ENCODE data around the gene CARD11.

The CARD11 gene

DNA sequence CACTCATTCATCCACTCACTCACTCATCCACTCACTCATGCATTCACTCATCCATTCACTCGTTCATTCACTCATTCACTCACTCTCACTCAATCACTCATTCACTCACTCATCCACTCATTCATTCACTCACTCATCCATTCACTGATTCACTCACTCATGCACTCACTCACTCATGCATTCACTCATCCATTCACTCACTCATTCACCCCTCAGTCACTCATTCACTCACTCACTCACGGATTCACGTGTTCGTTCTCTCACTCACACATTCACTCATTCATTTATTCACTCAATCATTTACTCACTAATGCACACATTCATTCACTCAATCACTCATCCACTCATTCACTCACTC lies 73.4 kb downstream of the CARD11 start:
- no peak overlapping the region for H3K4me3 ChIP-seq (ENCODE audit: low read depth in 1 of 2, low read length in 1 of 2)
- H3K36me3 ChIP-seq = no peaks in the 10 kb centered on the region
- no peaks in the 10 kb centered on the region for H3K27me3 ChIP-seq
- TF ChIP-seq, protein P1, sequence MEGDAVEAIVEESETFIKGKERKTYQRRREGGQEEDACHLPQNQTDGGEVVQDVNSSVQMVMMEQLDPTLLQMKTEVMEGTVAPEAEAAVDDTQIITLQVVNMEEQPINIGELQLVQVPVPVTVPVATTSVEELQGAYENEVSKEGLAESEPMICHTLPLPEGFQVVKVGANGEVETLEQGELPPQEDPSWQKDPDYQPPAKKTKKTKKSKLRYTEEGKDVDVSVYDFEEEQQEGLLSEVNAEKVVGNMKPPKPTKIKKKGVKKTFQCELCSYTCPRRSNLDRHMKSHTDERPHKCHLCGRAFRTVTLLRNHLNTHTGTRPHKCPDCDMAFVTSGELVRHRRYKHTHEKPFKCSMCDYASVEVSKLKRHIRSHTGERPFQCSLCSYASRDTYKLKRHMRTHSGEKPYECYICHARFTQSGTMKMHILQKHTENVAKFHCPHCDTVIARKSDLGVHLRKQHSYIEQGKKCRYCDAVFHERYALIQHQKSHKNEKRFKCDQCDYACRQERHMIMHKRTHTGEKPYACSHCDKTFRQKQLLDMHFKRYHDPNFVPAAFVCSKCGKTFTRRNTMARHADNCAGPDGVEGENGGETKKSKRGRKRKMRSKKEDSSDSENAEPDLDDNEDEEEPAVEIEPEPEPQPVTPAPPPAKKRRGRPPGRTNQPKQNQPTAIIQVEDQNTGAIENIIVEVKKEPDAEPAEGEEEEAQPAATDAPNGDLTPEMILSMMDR (IDR thresholded peaks at IDR 0.05) = no peak
- no peaks in the 10 kb centered on the region for H3K4me1 ChIP-seq (ENCODE audit: control insufficient read depth in 1 of 2, insufficient read depth in 1 of 2, low read depth in 1 of 2, low read length in 1 of 2)
- H3K27ac ChIP-seq = no peak overlapping the region
- H3K9me3 ChIP-seq = no peaks in the 10 kb centered on the region

DNA sequence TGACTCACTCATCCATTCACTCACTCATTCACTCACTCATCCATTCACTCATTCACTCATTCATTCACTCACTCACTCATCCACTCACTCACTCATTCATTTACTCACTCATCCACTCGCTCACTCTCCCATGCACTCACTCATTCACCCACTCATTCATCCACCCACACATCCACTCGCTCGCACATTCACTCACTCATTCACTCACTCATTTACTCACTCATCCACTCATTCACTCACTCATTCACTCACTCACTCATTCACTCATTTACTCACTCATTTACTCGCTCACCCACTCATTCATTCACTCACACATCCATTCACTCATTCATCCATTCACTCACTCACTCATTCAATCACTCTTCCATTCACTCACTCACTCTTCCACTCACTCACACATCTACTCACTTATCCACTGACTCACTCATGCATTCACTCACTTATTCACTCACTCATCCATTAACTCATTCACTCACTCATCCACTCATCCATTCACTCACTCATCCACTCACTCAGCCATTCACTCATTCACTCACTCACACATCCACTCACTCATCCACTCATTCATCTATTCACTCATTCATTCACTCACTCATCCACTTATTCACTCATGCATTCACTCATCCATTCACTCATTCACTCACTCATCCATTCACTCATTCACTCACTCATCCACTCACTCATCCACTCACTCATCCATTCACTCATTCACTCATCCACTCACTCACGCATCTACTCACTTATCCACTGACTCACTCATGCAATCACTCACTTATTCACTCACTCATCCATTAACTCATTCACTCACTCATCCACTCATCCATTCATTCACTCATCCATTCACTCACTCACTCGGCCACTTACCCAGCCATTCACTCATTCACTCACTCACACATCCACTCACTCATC lies 74.0 kb downstream of the CARD11 start:
- Histone ChIP-seq H3K4me1 (ENCODE audit: control insufficient read depth in 1 of 2, insufficient read depth in 1 of 2, low read depth in 1 of 2, low read length in 1 of 2) (no peaks in the 10 kb centered on the region), H3K36me3 (no peaks in the 10 kb centered on the region), H3K27ac (no peak overlapping the region), H3K27me3 (no peaks in the 10 kb centered on the region), H3K9me3 (no peaks in the 10 kb centered on the region), H3K4me3 (ENCODE audit: low read depth in 1 of 2, low read length in 1 of 2) (no peak overlapping the region)
- TF ChIP-seq, protein P1 (IDR thresholded peaks at IDR 0.05) = no peak

DNA sequence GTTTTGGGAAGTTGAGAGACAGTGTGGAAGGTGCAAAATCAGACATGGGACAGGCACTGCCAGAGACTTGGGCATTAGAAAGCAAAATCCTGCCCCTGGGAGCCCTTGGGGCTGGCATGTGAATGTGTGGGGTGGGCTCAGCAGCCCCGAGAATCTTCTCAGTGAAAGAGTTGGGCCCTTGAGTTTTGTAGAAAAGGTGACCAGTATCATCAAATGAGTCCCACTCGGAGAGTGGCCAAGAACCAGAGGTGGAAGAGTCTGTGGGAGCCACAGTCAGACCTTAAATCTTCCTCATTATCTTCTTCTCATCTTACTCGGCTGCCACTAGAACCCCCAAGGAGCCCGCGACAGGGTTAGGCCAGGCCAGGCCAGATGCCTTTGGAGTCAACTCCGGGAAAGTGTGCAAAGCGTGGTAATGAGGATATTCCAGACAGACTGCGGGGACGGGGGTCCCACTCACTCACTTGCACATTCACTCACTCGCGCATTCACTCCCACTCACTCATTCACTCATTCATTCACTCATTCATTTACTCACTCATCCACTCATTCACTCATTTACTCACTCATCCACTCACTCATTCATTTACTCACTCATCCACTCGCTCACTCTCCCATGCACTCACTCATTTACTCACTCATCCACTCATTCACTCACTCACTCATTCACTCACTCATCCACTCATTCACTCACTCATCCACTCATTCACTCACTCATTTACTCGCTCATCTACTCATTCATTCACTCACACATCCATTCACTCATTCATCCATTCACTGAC lies 74.9 kb downstream of the CARD11 start:
- Histone ChIP-seq H3K9me3 (no peaks in the 10 kb centered on the region), H3K27me3 (no peaks in the 10 kb centered on the region), H3K36me3 (no peaks in the 10 kb centered on the region), H3K4me1 (ENCODE audit: control insufficient read depth in 1 of 2, insufficient read depth in 1 of 2, low read depth in 1 of 2, low read length in 1 of 2) (no peaks in the 10 kb centered on the region), H3K27ac (no peak overlapping the region), H3K4me3 (ENCODE audit: low read depth in 1 of 2, low read length in 1 of 2) (no peak overlapping the region)
- TF ChIP-seq, protein P1 (IDR thresholded peaks at IDR 0.05) = no peak

DNA sequence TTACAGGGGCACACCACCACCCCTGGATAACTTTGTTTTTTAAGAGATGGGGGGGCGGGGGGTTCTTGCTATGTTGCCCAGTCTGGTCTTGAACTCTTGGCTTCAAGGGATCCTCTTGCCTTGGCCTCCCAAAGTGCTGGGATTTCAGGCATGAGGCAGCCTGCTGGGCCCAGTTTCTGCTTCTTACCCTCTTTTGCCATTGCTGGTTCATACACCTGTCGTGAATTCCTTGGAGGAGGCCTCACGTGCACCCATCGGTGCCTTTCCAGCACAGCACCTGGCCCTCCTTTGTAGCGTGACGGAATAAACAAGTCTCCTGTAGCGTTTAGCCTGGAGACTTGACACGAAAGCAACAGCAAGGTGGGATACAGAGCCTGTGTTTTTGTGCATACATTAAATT lies 75.5 kb downstream of the CARD11 start:
- Histone ChIP-seq H3K4me3 (ENCODE audit: low read depth in 1 of 2, low read length in 1 of 2) (no peak overlapping the region), H3K27ac (no peak overlapping the region), H3K9me3 (no peaks in the 10 kb centered on the region), H3K27me3 (no peaks in the 10 kb centered on the region), H3K36me3 (no peaks in the 10 kb centered on the region), H3K4me1 (ENCODE audit: control insufficient read depth in 1 of 2, insufficient read depth in 1 of 2, low read depth in 1 of 2, low read length in 1 of 2) (no peaks in the 10 kb centered on the region)
- TF ChIP-seq, protein P1 (IDR thresholded peaks at IDR 0.05) = no peak

DNA sequence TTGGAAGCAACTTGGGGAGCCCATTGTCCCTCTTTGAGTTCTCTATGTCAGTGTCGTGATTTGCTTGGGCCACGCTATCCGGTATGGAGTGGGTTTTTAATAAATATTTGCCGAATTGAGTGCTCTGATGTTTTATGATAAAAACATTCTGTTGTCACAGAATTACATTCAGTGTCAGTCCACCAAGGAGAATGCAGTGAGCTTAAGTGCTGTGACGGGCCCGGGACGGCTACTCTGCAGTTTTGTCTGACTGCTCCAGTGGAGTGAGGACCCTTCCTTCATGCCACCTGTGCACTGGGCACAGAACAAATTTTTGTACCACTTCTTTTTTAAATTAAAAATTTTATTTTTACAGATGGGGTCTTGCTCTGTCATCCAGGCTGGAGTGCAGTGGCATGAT lies 76.0 kb downstream of the CARD11 start:
- Histone ChIP-seq H3K27me3 (no peaks in the 10 kb centered on the region), H3K4me3 (ENCODE audit: low read depth in 1 of 2, low read length in 1 of 2) (no peak overlapping the region), H3K4me1 (ENCODE audit: control insufficient read depth in 1 of 2, insufficient read depth in 1 of 2, low read depth in 1 of 2, low read length in 1 of 2) (no peaks in the 10 kb centered on the region), H3K27ac (no peak overlapping the region), H3K36me3 (no peaks in the 10 kb centered on the region), H3K9me3 (no peaks in the 10 kb centered on the region)
- TF ChIP-seq, protein P1 (IDR thresholded peaks at IDR 0.05) = no peak
